ENCODE data around the gene SDF2L1.

- TF ChIP-seq, protein P1, sequence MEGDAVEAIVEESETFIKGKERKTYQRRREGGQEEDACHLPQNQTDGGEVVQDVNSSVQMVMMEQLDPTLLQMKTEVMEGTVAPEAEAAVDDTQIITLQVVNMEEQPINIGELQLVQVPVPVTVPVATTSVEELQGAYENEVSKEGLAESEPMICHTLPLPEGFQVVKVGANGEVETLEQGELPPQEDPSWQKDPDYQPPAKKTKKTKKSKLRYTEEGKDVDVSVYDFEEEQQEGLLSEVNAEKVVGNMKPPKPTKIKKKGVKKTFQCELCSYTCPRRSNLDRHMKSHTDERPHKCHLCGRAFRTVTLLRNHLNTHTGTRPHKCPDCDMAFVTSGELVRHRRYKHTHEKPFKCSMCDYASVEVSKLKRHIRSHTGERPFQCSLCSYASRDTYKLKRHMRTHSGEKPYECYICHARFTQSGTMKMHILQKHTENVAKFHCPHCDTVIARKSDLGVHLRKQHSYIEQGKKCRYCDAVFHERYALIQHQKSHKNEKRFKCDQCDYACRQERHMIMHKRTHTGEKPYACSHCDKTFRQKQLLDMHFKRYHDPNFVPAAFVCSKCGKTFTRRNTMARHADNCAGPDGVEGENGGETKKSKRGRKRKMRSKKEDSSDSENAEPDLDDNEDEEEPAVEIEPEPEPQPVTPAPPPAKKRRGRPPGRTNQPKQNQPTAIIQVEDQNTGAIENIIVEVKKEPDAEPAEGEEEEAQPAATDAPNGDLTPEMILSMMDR (IDR thresholded peaks at IDR 0.05): no peak
- TF ChIP-seq POLR2AphosphoS5 (IDR thresholded peaks at IDR 0.05) (no peak), POLR2A (IDR thresholded peaks at IDR 0.05) (no peak), EP300 (IDR thresholded peaks at IDR 0.05) (no peak)
These were observed 2.7 kb upstream of the SDF2L1 start for GRCh38 chr22:21639359-21639758.

All from suprapubic skin (tissue), 4 donors.